Suprapubic skin (tissue), 4 donors: Measurements from ENCODE around the gene TGFBR2. TPM values are rescaled to one million over a fixed set of nuclear protein-coding genes. Genes with fewer than 3 reads are reported as not detected.

ENCODE experiments used
- DNase-seq, 2 donors: peaks; one replicate each; pipeline ENCODE4 v3.0.0-alpha.2; 2019; ENCODE audit warnings: low spot score in 2 of 2
- H3K27ac ChIP-seq: fragments of 200-600 bp; sonication (generic); one replicate; pipeline ENCODE4 v1.5.1; 2019
- H3K27me3 ChIP-seq: fragments of 200-600 bp; sonication (generic); one replicate; pipeline ENCODE4 v1.5.1; 2019
- H3K36me3 ChIP-seq: fragments of 200-600 bp; sonication (generic); one replicate; pipeline ENCODE4 v1.5.1; 2019
- H3K4me1 ChIP-seq: fragments of 200-600 bp; sonication (generic); one replicate; pipeline ENCODE4 v1.5.1; 2019
- H3K4me3 ChIP-seq: fragments of 200-600 bp; sonication (generic); one replicate; pipeline ENCODE4 v1.5.1; 2019; ENCODE audit warnings: mild to moderate bottlenecking
- H3K9me3 ChIP-seq: fragments of 200-600 bp; sonication (generic); one replicate; pipeline ENCODE4 v1.5.1; 2019
- CTCF ChIP-seq, 2 donors: fragments of 200-600 bp in 1 of 2; fragments of 450-650 bp in 1 of 2; sonication (generic) in 1 of 2; IDR thresholded peaks; one replicate each; pipeline ENCODE4 v1.5.1; 2016 to 2019; ENCODE audit warnings: antibody characterized with exemption in 2 of 2, mild to moderate bottlenecking in 1 of 2, moderate library complexity in 1 of 2
- EP300 ChIP-seq: sonication (generic); formaldehyde crosslinking; IDR thresholded peaks from one replicate; pipeline ENCODE4 v1.6.1; 2017; ENCODE audit warnings: antibody characterized with exemption
- POLR2A ChIP-seq, 2 donors: fragments of 450-650 bp; IDR thresholded peaks; one replicate each; pipeline ENCODE4 v1.6.1; 2017; ENCODE audit warnings: antibody characterized with exemption in 2 of 2, mild to moderate bottlenecking in 2 of 2, moderate library complexity in 2 of 2
- POLR2AphosphoS5 ChIP-seq, 3 donors: sonication (generic); formaldehyde crosslinking; IDR thresholded peaks; one replicate each; pipeline ENCODE4 v1.6.1; 2017; ENCODE audit warnings: antibody characterized with exemption in 3 of 3
- WGBS: methylation state at CpG from one replicate; pipeline ENCODE4 v1.1.5; 2018; 5-methylcytosine and 5-hydroxymethylcytosine counted together
- total RNA-seq, 4 donors: library from RNA; depleted of rRNA; stranded (reverse); fragments of >200 nt; gene quantifications; one replicate each; pipeline ENCODE4 v1.1.0, GENCODE V29; 2016

The TGFBR2 gene
- total RNA-seq, 4 donors from 2014 or later = 63.7 to 84.3 (median 83.3) TPM

- Histone ChIP-seq H3K4me3 (no peak overlapping the region), H3K4me1 (peaks cover 57% of the 10 kb centered on the region), H3K27ac (peak overlapping the region; percentile 32), H3K27me3 (no peaks in the 10 kb centered on the region), H3K36me3 (peaks cover 38% of the 10 kb centered on the region), H3K9me3 (no peaks in the 10 kb centered on the region)
- DNase-seq = no peak
- no peak for TF ChIP-seq CTCF (IDR thresholded peaks at IDR 0.05)
- no peak for TF ChIP-seq POLR2A (IDR thresholded peaks at IDR 0.05)
- no peak for TF ChIP-seq EP300
- no peak for TF ChIP-seq POLR2AphosphoS5 (IDR thresholded peaks at IDR 0.05)
- WGBS = 60% methylated on average over 3 of the region's 3 CpGs
These were observed 51.5 kb downstream of the TGFBR2 start for GRCh38 chr3:30657914-30658313.

DNA sequence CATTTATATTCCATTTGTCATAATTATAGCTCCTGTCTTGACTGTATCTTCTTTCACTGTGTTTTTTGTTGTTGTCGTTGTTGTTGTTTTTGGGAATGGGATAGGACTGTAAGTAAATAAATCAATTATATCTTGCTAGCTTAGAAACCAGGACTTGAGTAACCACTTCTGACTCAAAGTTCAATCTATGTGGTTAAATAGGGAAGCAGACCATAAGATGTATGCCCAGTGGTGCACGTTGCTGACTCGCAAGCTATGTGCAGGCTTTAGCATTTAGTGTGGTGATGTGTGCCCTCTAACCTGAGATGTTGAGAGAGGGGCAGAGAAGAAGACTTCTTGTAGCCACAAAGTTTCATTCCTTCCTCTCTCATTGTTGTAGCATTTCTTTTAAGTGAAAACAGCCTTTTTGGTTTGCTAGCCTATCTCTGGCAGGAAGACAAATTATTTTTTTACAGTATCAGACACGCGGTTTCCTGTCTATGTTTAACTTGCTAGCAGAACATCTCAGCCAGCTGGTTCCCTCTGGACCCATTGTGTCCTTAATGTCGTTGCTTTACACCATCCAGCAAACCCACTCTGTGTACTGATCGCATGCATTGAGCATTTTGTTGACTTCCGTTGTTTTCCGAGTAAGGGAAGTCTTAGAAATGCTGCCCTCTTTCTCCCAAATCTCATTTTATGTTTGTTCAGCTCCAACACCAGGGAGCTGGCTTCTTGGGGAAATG, 52.1 kb downstream of the TGFBR2 start:
- TF ChIP-seq POLR2A (IDR thresholded peaks at IDR 0.05) (no peak), POLR2AphosphoS5 (IDR thresholded peaks at IDR 0.05) (no peak), EP300 (no peak), CTCF (IDR thresholded peaks at IDR 0.05) (no peak)
- peak overlapping the region; percentile 32 for H3K27ac ChIP-seq
- no peak overlapping the region for H3K4me3 ChIP-seq
- peaks cover 57% of the 10 kb centered on the region for H3K4me1 ChIP-seq
- no peaks in the 10 kb centered on the region for H3K27me3 ChIP-seq
- no peak for DNase-seq
- WGBS = 36% methylated on average over 9 of the region's 9 CpGs
- H3K9me3 ChIP-seq = no peaks in the 10 kb centered on the region
- peaks cover 32% of the 10 kb centered on the region for H3K36me3 ChIP-seq

GRCh38 chr3:30659270-30660130, 53.1 kb downstream of the TGFBR2 start:
- whole genome bisulfite sequencing = 71% methylated on average over 7 of the region's 7 CpGs
- Histone ChIP-seq H3K4me3 (no peak overlapping the region), H3K27me3 (no peaks in the 10 kb centered on the region), H3K36me3 (peaks cover 23% of the 10 kb centered on the region), H3K27ac (peak overlapping the region; percentile 32), H3K9me3 (no peaks in the 10 kb centered on the region), H3K4me1 (peaks cover 62% of the 10 kb centered on the region)
- TF ChIP-seq POLR2AphosphoS5 (IDR thresholded peaks at IDR 0.05) (no peak), EP300 (no peak), CTCF (IDR thresholded peaks at IDR 0.05) (no peak), POLR2A (IDR thresholded peaks at IDR 0.05) (no peak)
- DNase-seq = no peak

GRCh38 chr3:30660136-30660535, 53.7 kb downstream of the TGFBR2 start:
- no peaks in the 10 kb centered on the region for H3K9me3 ChIP-seq
- TF ChIP-seq POLR2A (IDR thresholded peaks at IDR 0.05) = no peak
- TF ChIP-seq CTCF (IDR thresholded peaks at IDR 0.05) = no peak
- TF ChIP-seq POLR2AphosphoS5 (IDR thresholded peaks at IDR 0.05) = no peak
- no peak for TF ChIP-seq EP300
- H3K27ac ChIP-seq = no peak overlapping the region
- peaks cover 62% of the 10 kb centered on the region for H3K4me1 ChIP-seq
- WGBS = 79% methylated on average over 3 of the region's 3 CpGs
- H3K4me3 ChIP-seq = no peak overlapping the region
- no peak for DNase-seq
- no peaks in the 10 kb centered on the region for H3K27me3 ChIP-seq
- peaks cover 17% of the 10 kb centered on the region for H3K36me3 ChIP-seq

DNA sequence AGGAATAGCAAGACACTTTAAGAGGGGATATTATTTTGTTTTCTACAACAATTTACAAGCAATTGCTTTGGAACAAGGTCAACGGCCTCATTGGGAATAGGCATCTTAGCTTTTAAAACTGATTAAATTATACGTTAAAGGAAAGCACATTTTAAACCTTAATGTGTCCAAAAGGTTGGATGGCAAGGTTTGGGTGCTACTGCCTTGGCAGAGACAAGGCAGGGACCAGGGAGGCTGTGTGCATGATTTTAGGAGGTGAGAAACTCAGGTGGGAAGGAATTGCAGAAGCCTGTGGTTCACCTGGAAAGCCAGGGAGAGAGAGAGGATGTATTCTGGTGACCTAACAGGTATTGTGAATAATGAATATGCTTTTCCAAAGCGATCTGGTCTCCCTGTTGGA, 54.3 kb downstream of the TGFBR2 start:
- no peak overlapping the region for H3K27ac ChIP-seq
- no peak for DNase-seq
- peaks cover 62% of the 10 kb centered on the region for H3K4me1 ChIP-seq
- 87% methylated on average over 3 of the region's 3 CpGs for WGBS
- TF ChIP-seq POLR2AphosphoS5 (IDR thresholded peaks at IDR 0.05) = no peak
- TF ChIP-seq CTCF (IDR thresholded peaks at IDR 0.05) = no peak
- no peak for TF ChIP-seq POLR2A (IDR thresholded peaks at IDR 0.05)
- TF ChIP-seq EP300 = no peak
- H3K36me3 ChIP-seq = peaks cover 11% of the 10 kb centered on the region
- H3K27me3 ChIP-seq = no peaks in the 10 kb centered on the region
- no peaks in the 10 kb centered on the region for H3K9me3 ChIP-seq
- H3K4me3 ChIP-seq = no peak overlapping the region
